H1 (cell line): Measurements from ENCODE around the gene DYNLT1. TPM values are rescaled to one million over a fixed set of nuclear protein-coding genes. Genes with fewer than 3 reads are reported as not detected.

Experiments used
- ASH2L ChIP-seq: fragments of 200-600, 300-600 bp; sonication (generic); IDR thresholded peaks from one replicate; pipeline ENCODE4 v1.7.1; 2017; ENCODE audit warnings: low read length
- RNF2 ChIP-seq: fragments of 200-900, 300-1000 bp; sonication (generic); IDR thresholded peaks from 2 replicates; pipeline ENCODE4 v1.7.1; 2016; ENCODE audit warnings: borderline replicate concordance, low read depth, mild to moderate bottlenecking, antibody characterized with exemption, low read length; ENCODE audit not compliant: poor library complexity, severe bottlenecking; ENCODE audit errors: missing control alignments
- polyA plus RNA-seq, 7 experiments: library from polyadenylated mRNA; depleted of rRNA in 3 of 7; stranded (reverse) in 5 of 7; unstranded in 2 of 7; fragments of >200 nt in 5 of 7; fragments of 200-250 nt in 2 of 7; gene quantifications; 1 replicate in 5 of 7; 2 replicates in 1 of 7; 4 replicates in 1 of 7; pipeline versions ENCODE4 v1.2.1 to v1.2.3, GENCODE V29; 2011 to 2013; ENCODE audit warnings: missing spikeins in 2 of 7, mixed read lengths in 2 of 7
- total RNA-seq: library from RNA; stranded (reverse); fragmentation: NEBNext Ultra II Directional; extraction: Animal tissue kit (Norgen Biotek cat#: 25700); gene quantifications from 2 replicates; pipeline ENCODE4 v1.2.1, GENCODE V29; 2021

The DYNLT1 gene
- total and polyA plus RNA-seq, 2 of the 8 experiments (the other 6 are each of a cell fraction or from before 2014, with no cell fraction given): 119 to 245 TPM

- no peak for TF ChIP-seq ASH2L
- no peak for TF ChIP-seq RNF2
Observed at GRCh38 chr6:158628542-158628941, 16.0 kb downstream of the DYNLT1 start (continued).
